MV-4-11 (cell line): ENCODE data around the gene SLC22A5.

Experiments
- DNase-seq: peaks from one replicate; lab custom pipeline; 2025; lab: John Stamatoyannopoulos, UW

SLC22A5 gene

DNA sequence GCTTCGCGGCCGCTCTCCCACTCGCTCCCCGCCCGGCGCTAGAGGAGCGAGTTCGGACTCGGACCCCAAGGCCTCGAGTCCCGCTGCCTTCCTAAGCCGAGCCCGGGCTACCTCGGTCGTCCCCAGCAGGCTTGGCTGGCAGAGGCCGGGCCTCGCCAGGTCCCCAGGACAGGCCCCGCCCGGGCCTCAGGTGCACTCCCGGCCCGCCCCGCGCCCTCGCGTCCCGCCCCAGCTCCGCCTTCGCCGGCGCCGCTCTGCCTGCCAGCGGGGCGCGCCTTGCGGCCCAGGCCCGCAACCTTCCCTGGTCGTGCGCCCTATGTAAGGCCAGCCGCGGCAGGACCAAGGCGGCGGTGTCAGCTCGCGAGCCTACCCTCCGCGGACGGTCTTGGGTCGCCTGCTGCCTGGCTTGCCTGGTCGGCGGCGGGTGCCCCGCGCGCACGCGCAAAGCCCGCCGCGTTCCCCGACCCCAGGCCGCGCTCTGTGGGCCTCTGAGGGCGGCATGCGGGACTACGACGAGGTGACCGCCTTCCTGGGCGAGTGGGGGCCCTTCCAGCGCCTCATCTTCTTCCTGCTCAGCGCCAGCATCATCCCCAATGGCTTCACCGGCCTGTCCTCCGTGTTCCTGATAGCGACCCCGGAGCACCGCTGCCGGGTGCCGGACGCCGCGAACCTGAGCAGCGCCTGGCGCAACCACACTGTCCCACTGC lies at the start of gene SLC22A5:
Gene SLC22A5 (plus strand): TSS at position 237 of the 707 bp plus-strand sequence. CDS start 263 bp downstream, at position 500.
- DNase-seq: peak; percentile 33

DNA sequence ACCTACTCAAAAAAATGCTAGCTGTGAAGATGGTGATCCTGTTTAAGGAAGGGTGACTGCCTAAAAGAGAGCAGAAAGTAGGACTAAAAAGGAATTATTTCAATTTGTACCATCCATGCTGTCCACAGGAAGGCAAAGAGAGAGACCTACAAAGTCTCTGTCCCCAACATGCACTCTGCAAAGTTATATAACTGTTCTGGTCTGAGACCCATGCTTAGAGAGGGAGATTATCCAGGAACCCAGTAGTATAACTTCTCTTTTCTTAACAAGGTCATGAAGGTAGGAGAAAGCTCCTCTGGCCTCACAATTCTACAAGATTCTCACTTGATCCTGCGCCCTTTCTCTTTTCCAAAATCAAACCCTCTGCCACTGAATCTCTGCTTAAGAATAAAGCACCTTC lies 49.5 kb upstream of the SLC22A5 start:
- DNase-seq: no peak

DNA sequence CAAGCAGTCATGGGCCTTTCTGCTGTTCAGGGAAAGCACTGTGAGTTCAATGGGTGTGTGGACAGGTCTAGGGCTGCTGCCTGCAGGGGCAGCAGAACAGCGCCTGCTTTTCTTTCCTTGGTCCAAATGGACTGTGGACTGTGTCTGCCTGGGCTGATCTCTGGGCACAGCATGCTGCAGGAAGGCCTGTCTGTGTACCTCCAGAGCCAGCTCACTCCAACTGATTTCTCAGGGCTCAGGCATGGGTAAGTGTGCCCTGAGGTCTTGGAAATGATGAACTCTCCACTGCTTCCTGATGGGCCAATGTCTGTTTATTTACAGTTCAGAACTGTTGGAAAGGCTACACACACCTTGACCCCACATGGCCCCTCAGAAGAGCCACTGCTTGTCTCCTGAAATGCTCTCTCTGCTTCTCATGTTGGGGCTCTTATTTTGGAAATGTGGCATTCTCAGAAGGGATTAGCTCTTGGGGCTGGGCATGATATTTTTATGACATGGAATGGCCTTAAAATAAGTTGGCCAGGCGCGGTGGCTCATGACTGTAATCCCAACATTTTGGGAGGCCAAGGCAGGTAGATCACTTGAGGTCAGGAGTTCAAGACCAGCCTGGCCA lies 48.3 kb upstream of the SLC22A5 start:
- no peak for DNase-seq

GRCh38 chr5:132322266-132322665 lies 47.2 kb upstream of the SLC22A5 start:
- no peak for DNase-seq

GRCh38 chr5:132323202-132323601 lies 46.3 kb upstream of the SLC22A5 start:
- no peak for DNase-seq

DNA sequence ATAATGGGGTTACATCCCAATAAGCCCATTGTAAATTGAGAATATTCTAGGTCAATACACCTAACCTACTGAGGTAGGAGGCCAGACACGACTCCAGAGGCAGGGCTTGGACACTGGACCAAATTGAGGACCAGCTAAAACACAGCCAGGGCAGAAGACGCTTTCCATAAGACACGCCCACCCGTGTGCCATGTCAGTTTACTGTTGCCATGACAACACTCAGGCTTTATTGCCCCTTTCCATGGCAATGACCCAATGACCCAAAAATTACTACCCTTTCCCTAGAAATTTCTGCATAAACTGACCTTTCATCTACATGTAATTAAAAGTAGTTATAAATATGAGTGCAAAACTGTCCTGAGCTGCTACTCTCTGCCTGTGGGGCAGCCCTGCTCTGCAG lies 43.8 kb upstream of the SLC22A5 start:
- no peak for DNase-seq

- DNase-seq: no peak
These were observed 42.1 kb upstream of the SLC22A5 start for GRCh38 chr5:132327252-132327955.

DNA sequence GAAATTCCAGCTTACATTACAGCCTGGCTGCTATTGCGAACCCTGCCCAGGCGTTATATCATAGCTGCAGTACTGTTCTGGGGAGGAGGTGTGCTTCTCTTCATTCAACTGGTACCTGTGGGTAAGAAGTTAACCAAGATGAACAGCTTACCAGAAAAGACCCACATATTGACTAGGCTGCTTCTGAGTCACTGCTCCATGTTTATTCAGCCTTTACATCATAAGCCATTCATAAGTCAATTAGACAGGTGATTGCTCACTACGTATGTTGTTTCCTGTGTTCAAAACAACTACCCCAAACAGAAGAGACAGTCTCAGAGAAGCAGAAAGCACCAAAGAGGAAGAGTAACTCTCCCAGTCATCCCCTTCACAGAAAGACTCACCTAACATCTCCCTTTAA lies 34.7 kb upstream of the SLC22A5 start:
- DNase-seq: no peak

- DNase-seq: no peak
These were observed 34.1 kb upstream of the SLC22A5 start for GRCh38 chr5:132335402-132335801.

DNA sequence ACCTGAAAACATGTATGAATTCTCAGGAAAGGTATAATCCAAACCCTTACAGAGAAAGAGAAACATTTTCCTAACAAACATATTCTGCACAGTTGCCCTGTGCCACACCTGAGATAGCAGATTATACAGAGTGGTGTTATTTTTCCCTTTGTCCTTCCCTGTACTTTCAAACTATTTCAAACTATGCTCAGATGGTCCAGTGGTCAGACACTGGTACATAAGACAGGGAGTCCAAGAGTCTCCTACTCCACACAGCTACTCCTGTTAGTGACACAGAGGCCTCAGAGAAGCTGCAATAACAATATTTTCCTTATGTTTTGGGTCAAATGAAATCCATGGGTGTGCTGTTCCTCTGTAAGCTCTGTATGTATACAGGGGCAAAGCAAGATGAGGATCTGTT lies 30.0 kb upstream of the SLC22A5 start:
- no peak for DNase-seq

DNA sequence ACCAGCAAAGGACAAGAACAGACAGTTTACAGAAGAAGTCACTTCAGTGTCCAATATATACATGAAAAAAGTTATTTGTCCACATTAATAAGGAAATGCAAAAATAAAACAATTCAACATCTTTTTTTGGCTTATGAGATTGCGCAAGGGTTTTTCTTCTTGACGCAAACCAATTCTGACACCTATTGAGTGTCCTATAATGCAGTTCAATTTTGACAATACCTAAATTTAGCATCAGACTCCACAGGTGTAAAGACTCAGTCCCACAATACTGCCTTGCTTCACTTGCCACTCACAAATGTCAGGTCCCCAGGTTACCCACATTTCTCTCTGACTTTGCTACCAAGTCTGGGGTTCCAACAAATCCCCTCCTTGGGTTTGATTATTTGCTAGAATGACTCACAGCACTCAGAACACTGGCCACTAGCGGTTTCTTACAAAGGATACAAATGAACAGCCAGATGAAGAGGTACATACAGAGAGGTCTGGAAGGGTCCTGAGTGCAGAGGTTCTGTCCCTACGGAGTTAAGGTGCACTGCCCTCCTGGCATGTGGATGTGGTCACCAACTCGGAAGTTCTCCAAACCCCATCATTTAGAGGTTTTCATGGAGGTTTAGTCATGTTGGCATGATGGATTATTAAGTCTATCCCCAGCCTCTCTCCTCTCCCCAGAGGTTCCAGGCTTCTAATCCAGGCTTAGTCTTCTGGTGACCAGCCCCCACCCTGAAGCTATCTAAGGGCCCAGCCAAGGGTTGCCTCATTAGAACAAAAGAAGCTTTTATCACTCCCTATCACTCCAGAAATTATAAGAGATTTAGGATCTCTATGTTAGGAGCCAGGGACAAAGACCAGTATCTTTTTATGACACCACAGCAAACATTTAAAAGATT lies 27.0 kb upstream of the SLC22A5 start:
- DNase-seq: no peak

GRCh38 chr5:132344775-132345514 lies 24.6 kb upstream of the SLC22A5 start:
- no peak for DNase-seq

DNA sequence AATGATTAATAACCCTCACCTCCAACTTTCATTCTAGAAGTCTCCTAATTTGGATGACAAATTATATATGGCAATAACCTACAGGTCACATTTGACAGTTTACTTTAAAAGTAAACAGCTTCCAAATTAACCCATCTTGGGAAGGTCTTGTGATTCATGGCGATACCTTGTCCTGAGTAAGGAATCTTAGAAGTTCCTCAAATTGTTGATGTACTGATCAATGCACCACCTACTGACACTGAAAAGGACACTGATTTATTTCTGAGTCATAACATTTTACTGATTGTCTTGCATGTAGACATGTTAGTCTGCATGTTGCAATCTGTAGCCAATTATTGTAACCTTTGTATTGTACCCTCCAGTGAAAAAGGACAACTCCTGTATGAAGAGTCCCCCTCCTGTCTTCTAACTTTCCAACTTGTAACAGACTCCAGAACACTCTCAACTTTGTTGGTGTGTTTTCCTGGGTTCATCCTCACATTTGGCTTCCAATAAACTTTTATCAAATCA lies 16.0 kb upstream of the SLC22A5 start:
- DNase-seq: no peak

DNA sequence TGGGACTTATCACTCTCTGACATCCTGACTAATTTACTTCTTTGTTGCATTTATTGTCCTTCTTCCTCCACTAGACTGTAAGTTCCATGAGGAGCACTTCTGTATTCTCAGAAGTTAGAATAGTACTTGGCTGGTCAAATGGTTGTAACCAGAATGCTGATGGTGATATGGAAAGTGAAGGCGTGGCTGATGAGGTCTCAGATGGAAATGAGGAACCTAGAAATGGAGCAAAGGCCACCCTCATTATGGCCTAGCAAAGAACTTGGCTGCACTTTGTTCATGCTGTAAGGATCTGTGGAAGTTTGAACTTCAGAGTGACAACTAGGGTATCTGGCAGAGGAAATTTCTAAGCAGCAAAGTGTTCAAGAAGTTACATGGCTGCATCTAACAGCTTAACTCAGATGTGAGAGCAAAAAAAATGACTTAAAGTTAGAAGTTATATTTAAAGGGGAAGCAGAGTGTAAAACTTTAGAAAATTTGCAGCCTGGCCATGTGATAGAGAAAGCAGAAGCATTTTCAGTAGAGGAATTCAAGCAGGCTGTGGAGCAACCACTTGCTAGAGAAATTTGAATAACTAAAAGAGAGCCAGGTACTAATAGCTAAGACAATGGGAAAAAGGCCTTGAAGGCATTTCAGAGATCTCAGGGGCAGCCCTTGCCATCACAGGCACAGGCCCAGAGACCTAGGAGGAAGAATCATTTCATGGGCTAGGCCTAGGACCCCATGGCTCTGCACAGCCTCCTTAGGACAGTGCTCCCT lies 14.9 kb upstream of the SLC22A5 start:
- peak; percentile 94 for DNase-seq

DNA sequence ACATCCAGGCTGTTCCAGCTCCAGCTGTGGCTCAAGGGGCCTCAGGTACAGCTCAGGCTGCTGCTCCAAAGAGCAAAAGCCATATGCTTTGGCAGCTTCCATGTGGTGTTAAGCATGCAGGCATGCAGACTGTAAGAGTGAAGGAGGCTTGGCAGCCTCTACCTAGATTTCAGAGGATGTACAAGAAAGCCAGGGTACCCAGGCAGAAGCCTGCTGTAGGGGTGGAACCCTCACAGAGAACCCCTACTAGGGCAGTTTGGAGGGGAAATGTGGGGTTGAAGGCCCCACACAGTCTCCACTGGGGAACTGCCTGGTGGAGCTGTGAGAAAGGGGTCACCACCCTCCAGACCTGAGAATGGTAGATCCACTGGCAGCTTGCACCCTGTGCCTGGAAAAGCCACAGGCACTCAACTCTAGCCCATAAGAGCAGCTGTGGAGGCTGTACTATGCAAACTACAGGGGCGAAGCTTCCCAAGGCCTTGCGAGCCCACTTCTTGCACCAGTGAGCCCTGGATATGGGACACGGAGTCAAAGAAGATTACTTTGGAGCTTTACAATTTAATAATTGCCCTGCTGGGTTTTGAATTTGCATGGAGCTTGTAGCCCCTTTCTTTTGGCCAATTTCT lies 14.3 kb upstream of the SLC22A5 start:
- no peak for DNase-seq

GRCh38 chr5:132358775-132359174 lies 10.7 kb upstream of the SLC22A5 start:
- DNase-seq: no peak

GRCh38 chr5:132362086-132362485 lies 7.4 kb upstream of the SLC22A5 start:
- no peak for DNase-seq

- no peak for DNase-seq
These were observed 5.9 kb upstream of the SLC22A5 start for GRCh38 chr5:132363431-132364112.

GRCh38 chr5:132364319-132364718 lies 5.2 kb upstream of the SLC22A5 start:
- peak; percentile 22 for DNase-seq
